Measurements from ENCODE around the gene CIT. TPM values are rescaled to one million over a fixed set of nuclear protein-coding genes. Genes with fewer than 3 reads are reported as not detected.

The CIT gene
- 193 and 304 TPM in 2 replicates for total RNA-seq (2011; cell fraction: chromatin; rRNA removed; ENCODE audit: low replicate concordance)
- 86.6 and 105 TPM in 2 replicates for total RNA-seq (2011; cell fraction: nucleolus; rRNA removed)
- total RNA-seq (2011; cell fraction: nucleoplasm; rRNA removed) = 123 and 135 TPM in 2 replicates
- 30.0 and 34.9 TPM in 2 replicates for total RNA-seq (2014; rRNA removed)
- 20.9 and 23.9 TPM in 2 replicates for total RNA-seq (2014; rRNA removed; fragmentation: Illumina TruSeq; extraction: Trizol)
- 19.0 and 20.9 TPM in 2 replicates for total RNA-seq (2015; rRNA removed; fragmentation: Illumina TruSeq; extraction: Trizol)
- 37.3 and 46.7 TPM in 2 replicates for total RNA-seq (2021)
- 26.0 and 30.8 TPM in 2 replicates for polyA plus RNA-seq (2011; rRNA removed)
- polyA plus RNA-seq (2011; cell fraction: cytosol; rRNA removed) = 13.6 and 15.8 TPM in 2 replicates
- 104 and 133 TPM in 2 replicates for polyA plus RNA-seq (2011; cell fraction: nucleus; rRNA removed)
- 22.1 and 28.0 TPM in 2 replicates for polyA plus RNA-seq (2012)
- 17.8 and 21.3 TPM in 2 replicates for polyA plus RNA-seq (2014; fragmentation: Illumina TruSeq; extraction: Trizol)
- polyA plus RNA-seq (2014; fragmentation: Nextera tagmentation; extraction: Ambion mirVana) = 1 to 10 TPM; 1.1 to 2.4 TPM
- polyA plus RNA-seq (2014; rRNA removed) = 25.2 and 28.0 TPM in 2 replicates
- polyA minus RNA-seq (2011; rRNA and poly(A)+ RNA removed) = 51.7 and 64.4 TPM in 2 replicates
- polyA minus RNA-seq (2011; cell fraction: cytosol; rRNA and poly(A)+ RNA removed) = 28.1 and 34.5 TPM in 2 replicates
- polyA minus RNA-seq (2011; cell fraction: nucleus; rRNA and poly(A)+ RNA removed) = 64.8 and 84.6 TPM in 2 replicates
- Bru-seq, nascent RNA = percentile 73 among the genes with signal in this experiment
- BruChase-seq, experiment 1, labeled RNA remaining after a 2-hour chase = percentile 78 among the genes with signal in this experiment
- percentile 78 among the genes with signal in this experiment for BruChase-seq, experiment 2, labeled RNA remaining after a 6-hour chase
- long read RNA-seq, experiment 1, partial matches to known transcripts = 8 of 84 reads
- long read RNA-seq, experiment 1, other reads (novel, unspliced or antisense) = 76 of 84 reads
- long read RNA-seq, experiment 2, partial matches to known transcripts = 1 of 9 reads
- long read RNA-seq, experiment 2, other reads (novel, unspliced or antisense) = 8 of 9 reads
- long read RNA-seq, experiment 3, partial matches to known transcripts = 0 of 4 reads
- long read RNA-seq, experiment 3, other reads (novel, unspliced or antisense) = 4 of 4 reads

GRCh38 chr12:119876761-119877638 is at the start of gene CIT:
Gene CIT, minus strand, starts transcription at chr12:119877320. Its CDS starts 1,152 bp downstream, at chr12:119876168.
- DNase-seq (ENCODE audit: extremely low read depth in 1 of 4, low spot score in 3 of 4) = peak; percentile 97 to 100 (median 98)
- CTCF ChIA-PET (ENCODE audit: low intra/inter-chr PET ratio) = no interaction called here
- intact Hi-C loops (cut with micrococcal nuclease) = no loop called here
- POLR2A ChIA-PET = interaction anchor here (0.6 to 2.1 kb wide), 4 partner anchors 11 to 193 kb away, joined by 3 to 7 read pairs (median 3); no protein-coding TSS in a partner anchor
- Histone ChIP-seq H3K27me3 (ENCODE audit: control insufficient read depth in 2 of 2, insufficient read depth in 2 of 2, low read length in 2 of 2) (no peaks in the 10 kb centered on the region), H3K9me3 (replicated peaks; ENCODE audit: control insufficient read depth, insufficient read depth, low read depth, low read length) (no peaks in the 10 kb centered on the region), H2AFZ (ENCODE audit: low read depth, low read length) (peak within 1 kb of the TSS; percentile 95), H3K36me3 (ENCODE audit: control insufficient read depth, insufficient read depth, low read length) (peaks cover 31% of the 10 kb centered on the region), H3K79me2 (ENCODE audit: control insufficient read depth, insufficient read depth, low read length) (peaks cover 13% of the 10 kb centered on the region), H3K4me3 (peak within 1 kb of the TSS; percentile 73), H3K27ac (ENCODE audit: extremely low read depth, low read depth, low read length) (peak within 1 kb of the TSS; percentile 78), H3K4me2 (ENCODE audit: insufficient read depth, low read length) (peak within 1 kb of the TSS; percentile 88), H3K4me1 (replicated peaks in 1 of 2; ENCODE audit: control insufficient read depth in 2 of 2, insufficient read depth in 2 of 2, low read length in 2 of 2) (peaks cover 7 to 9% of the 10 kb centered on the region in 2 experiments; a peak in 4 of 5 replicates), H4K20me1 (replicated peaks; ENCODE audit: control insufficient read depth, insufficient read depth, low read length) (no peaks in the 10 kb centered on the region), H3K9ac (ENCODE audit: insufficient read depth in 1 of 2, low read depth in 2 of 2, low read length in 2 of 2) (peak within 1 kb of the TSS; percentile 86 to 99), H3K9me1 (ENCODE audit: control insufficient read depth, insufficient read depth, low read length) (no peaks in the 10 kb centered on the region)
- WGBS (ENCODE audit: insufficient coverage, low coverage, missing lambda C conversion rate) = under 1% methylated on average over 53 of the region's 56 CpGs
- in situ Hi-C loops (cut with MboI) = no loop called here
- peak; percentile 100 for ATAC-seq
- BruUV-seq (replicated peaks) = TSS peak; percentile 51
- FAIRE-seq = peak; percentile 100
- TF ChIP-seq ZNF232 (CRISPR knock-in tag; IDR thresholded peaks at IDR 0.05) = 0 out of 2 replicates have a peak, but pooled peaks have one; percentile 36
- no peak for TF ChIP-seq GATAD2B (IDR thresholded peaks at IDR 0.05; ENCODE audit: borderline replicate concordance)
- peak in 1 of 3 experiments; percentile 55 for TF ChIP-seq YY1 (IDR thresholded peaks at IDR 0.05; ENCODE audit: borderline replicate concordance in 1 of 3, control insufficient read depth in 1 of 3, extremely low read depth in 1 of 3, insufficient read depth in 3 of 3, insufficient read length in 1 of 3, insufficient replicate concordance in 2 of 3, low read depth in 1 of 3, low read length in 2 of 3)
- TF ChIP-seq ZNF785 (CRISPR knock-in tag; IDR thresholded peaks at IDR 0.05) = no peak
- peak; percentile 90 for TF ChIP-seq POLR2G (IDR thresholded peaks at IDR 0.05; ENCODE audit: low read depth, low read length)
- TF ChIP-seq PRPF4 (IDR thresholded peaks at IDR 0.05; ENCODE audit: insufficient read depth, low read depth, low read length, poor library complexity, severe bottlenecking) = no peak
- TF ChIP-seq FOXM1 (IDR thresholded peaks at IDR 0.05; ENCODE audit: low read depth) = peak; percentile 98
- TF ChIP-seq FOXM1 (CRISPR knock-in tag; IDR thresholded peaks at IDR 0.05; ENCODE audit: low read depth) = no peak
- peak; percentile 66; the same call in 1 of the 2 replicates for TF ChIP-seq MBD2 (IDR thresholded peaks at IDR 0.05; ENCODE audit: borderline replicate concordance, low read depth)
- peak; percentile 66 for TF ChIP-seq CREM (IDR thresholded peaks at IDR 0.05; ENCODE audit: low read depth)
- peak; percentile 14 to 39; a peak in 1 of 4 replicates for TF ChIP-seq MAZ (CRISPR knock-in tag; conservative IDR thresholded peaks at IDR 0.05 in 1 of 2, IDR thresholded peaks at IDR 0.05 in 1 of 2)
- TF ChIP-seq TAF15 (IDR thresholded peaks at IDR 0.05; ENCODE audit: low read depth, low read length) = no peak
- TF ChIP-seq FOXK2 (conservative IDR thresholded peaks at IDR 0.05 in 1 of 2, IDR thresholded peaks at IDR 0.05 in 1 of 2; ENCODE audit: low read depth in 2 of 2) = peak; percentile 68 to 72
- peak; percentile 43; the same call in 1 of the 2 replicates for TF ChIP-seq NFIC (IDR thresholded peaks at IDR 0.05)

Measured in K562 (cell line).